Endodermal cell (in vitro differentiated cells): Measurements from ENCODE around the gene EPHA2. TPM values are rescaled to one million over a fixed set of nuclear protein-coding genes. Genes with fewer than 3 reads are reported as not detected.

ENCODE experiments used
- DNase-seq: peaks from one replicate; pipeline ENCODE4 v3.0.0-alpha.2; 2017
- H3K27ac ChIP-seq: 2 replicates; pipeline ENCODE4 v1.5.1; 2013; ENCODE audit warnings: mild to moderate bottlenecking, low read depth, low read length, moderate library complexity
- H3K27me3 ChIP-seq: 2 replicates; pipeline ENCODE4 v1.6.1; 2013; ENCODE audit warnings: mild to moderate bottlenecking, low read length, moderate library complexity; ENCODE audit not compliant: insufficient read depth, control insufficient read depth, poor library complexity, severe bottlenecking
- H3K36me3 ChIP-seq: 2 replicates; pipeline ENCODE4 v1.7.0; 2013; ENCODE audit warnings: mild to moderate bottlenecking, low read length, moderate library complexity; ENCODE audit not compliant: control insufficient read depth, insufficient read depth
- H3K4me1 ChIP-seq: one replicate; pipeline ENCODE4 v1.7.0; 2013; ENCODE audit warnings: low read length; ENCODE audit not compliant: control insufficient read depth, insufficient read depth
- H3K4me3 ChIP-seq: 2 replicates; pipeline ENCODE4 v1.5.1; 2013; ENCODE audit warnings: mild to moderate bottlenecking, low read length, moderate library complexity
- H3K9ac ChIP-seq: 2 replicates; pipeline ENCODE4 v1.6.1; 2013; ENCODE audit warnings: mild to moderate bottlenecking, low read length, moderate library complexity; ENCODE audit not compliant: poor library complexity, severe bottlenecking; ENCODE audit errors: extremely low read depth
- H3K9me3 ChIP-seq: 2 replicates; pipeline ENCODE4 v1.6.1; 2013; ENCODE audit warnings: mild to moderate bottlenecking, low read length, moderate library complexity; ENCODE audit not compliant: control insufficient read depth
- H3K27ac Mint-ChIP-seq: 2 replicates; pipeline ENCODE4 v1.8.0; 2020; ENCODE audit warnings: mixed read lengths
- H3K27me3 Mint-ChIP-seq: 2 replicates; pipeline ENCODE4 v1.8.0; 2021; ENCODE audit warnings: mild to moderate bottlenecking, mixed read lengths; ENCODE audit not compliant: insufficient read depth
- H3K36me3 Mint-ChIP-seq: 2 replicates; pipeline ENCODE4 v1.8.0; 2020; ENCODE audit warnings: low read depth, mixed read lengths
- H3K4me1 Mint-ChIP-seq: 2 replicates; pipeline ENCODE4 v1.8.0; 2020; ENCODE audit warnings: mixed read lengths
- H3K4me3 Mint-ChIP-seq: 2 replicates; pipeline ENCODE4 v1.8.0; 2020; ENCODE audit warnings: mild to moderate bottlenecking, moderate library complexity, mixed read lengths
- H3K9me3 Mint-ChIP-seq: 2 replicates; pipeline ENCODE4 v1.8.0; 2020; ENCODE audit warnings: mild to moderate bottlenecking, mixed read lengths
- WGBS, 2 experiments: methylation state at CpG; one replicate each; pipeline versions ENCODE4 v1.1.5 to v1.1.7; 2013; ENCODE audit warnings: missing lambda C conversion rate in 2 of 2, mixed read lengths in 1 of 2; ENCODE audit not compliant: insufficient coverage in 1 of 2, insufficient read length in 1 of 2; 5-methylcytosine and 5-hydroxymethylcytosine counted together
- total RNA-seq, 2 donors: library from RNA; stranded (reverse); fragmentation: NEBNext Ultra II Directional in 1 of 2; extraction: Animal tissue kit (Norgen Biotek cat#: 25700) in 1 of 2; gene quantifications; 2 replicates in 1 of 2; 3 replicates in 1 of 2; pipeline ENCODE4 v1.2.1, GENCODE V29; 2021
- TF ChIP-seq, protein P1 (sequence below): fragments of 200-600 bp; sonication (generic); conservative IDR thresholded peaks from 2 replicates; pipeline ENCODE4 v1.5.0; 2021; ENCODE audit warnings: antibody characterized with exemption, mild to moderate bottlenecking

EPHA2 gene
- total RNA-seq, 2 donors from 2014 or later = 56.5 to 64.3 TPM

DNA sequence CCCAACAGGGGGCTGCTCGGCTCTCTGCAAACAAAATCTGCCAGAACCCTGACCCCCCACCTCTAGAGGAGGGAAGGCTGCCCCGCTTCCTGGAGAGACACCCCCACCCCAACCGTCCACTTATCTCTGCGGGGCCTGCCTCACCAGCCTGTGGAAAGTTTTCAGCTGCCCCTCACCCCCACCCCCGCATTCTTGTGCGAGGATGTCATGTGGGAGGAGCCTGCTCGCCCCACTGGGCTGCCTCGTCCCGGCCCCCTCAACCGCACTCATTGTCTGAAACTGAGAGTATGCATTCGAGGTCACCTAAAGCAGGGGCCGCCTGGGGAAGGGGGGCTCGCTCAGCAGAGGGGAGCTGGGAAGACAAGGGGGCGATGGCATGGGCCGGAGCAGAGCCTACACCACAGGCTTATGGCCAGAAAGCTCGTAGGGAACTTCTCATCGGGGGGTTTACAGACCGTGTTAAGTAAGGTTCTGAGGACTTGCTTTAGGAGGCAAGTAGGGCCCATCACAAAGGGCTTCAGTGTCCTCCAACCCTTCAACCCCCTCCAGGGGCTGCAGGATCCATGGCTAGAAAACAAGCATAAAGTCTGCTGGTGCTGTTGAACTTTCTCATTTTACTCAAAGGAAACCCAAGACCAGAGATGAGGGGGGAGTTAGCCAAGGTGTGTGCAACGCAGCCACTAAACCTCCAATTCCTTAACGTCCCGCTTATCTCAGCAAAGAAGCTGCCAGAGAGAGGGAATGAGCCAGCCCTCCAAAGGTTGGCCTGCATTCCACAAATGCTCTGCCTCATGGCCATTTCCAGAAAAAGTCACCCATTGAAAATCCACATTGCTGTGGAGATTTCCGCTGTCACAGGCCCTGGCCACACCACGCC is 9.4 kb downstream of the EPHA2 start:
- peaks cover 95% of the 10 kb centered on the region for H3K36me3 ChIP-seq

DNA sequence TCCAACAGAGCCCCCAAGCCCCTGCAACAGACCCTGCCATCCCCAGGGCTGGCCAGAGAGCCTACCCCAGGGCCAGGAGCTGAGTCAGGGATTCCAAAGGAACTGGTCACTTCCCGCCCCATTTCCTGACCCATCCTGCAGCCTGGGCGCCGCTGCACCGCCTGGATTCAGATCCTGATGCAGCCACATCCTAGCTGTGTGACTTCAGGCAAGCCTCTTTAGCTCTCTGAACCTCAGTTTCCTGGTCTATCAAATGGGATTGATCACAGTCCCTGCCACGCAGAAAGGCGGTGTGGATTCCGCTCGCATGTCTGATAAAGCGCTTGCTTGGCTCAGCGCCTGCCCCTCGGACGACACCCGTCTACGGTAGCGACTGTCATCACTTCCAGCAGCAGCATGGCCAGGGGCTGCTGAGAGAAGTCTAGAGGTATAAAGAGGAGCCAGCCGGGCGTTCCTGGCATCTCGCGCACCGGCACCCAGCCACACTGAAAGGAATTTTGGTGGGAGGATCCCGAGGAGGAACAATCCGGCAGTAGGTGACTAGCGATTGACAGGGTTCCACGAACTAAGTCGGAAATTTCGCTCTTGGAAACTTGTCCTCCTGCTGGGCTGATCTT is 10.1 kb downstream of the EPHA2 start:
- no peaks in the 10 kb centered on the region for H3K27me3 ChIP-seq
- peak; percentile 84 for DNase-seq
- peak overlapping the region; percentile 72 for H3K9ac ChIP-seq
- peaks cover 58% of the 10 kb centered on the region for H3K4me1 Mint-ChIP-seq
- no peaks in the 10 kb centered on the region for H3K9me3 Mint-ChIP-seq
- peak overlapping the region; percentile 94 for H3K27ac ChIP-seq
- TF ChIP-seq, protein P1, sequence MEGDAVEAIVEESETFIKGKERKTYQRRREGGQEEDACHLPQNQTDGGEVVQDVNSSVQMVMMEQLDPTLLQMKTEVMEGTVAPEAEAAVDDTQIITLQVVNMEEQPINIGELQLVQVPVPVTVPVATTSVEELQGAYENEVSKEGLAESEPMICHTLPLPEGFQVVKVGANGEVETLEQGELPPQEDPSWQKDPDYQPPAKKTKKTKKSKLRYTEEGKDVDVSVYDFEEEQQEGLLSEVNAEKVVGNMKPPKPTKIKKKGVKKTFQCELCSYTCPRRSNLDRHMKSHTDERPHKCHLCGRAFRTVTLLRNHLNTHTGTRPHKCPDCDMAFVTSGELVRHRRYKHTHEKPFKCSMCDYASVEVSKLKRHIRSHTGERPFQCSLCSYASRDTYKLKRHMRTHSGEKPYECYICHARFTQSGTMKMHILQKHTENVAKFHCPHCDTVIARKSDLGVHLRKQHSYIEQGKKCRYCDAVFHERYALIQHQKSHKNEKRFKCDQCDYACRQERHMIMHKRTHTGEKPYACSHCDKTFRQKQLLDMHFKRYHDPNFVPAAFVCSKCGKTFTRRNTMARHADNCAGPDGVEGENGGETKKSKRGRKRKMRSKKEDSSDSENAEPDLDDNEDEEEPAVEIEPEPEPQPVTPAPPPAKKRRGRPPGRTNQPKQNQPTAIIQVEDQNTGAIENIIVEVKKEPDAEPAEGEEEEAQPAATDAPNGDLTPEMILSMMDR = no peak
- H3K27ac Mint-ChIP-seq = peak overlapping the region; percentile 99
- H3K36me3 Mint-ChIP-seq = peaks cover 67% of the 10 kb centered on the region
- WGBS, 2 experiments = 29 to 40% methylated on average over 23 to 26 of the region's 26 CpGs
- peaks cover 53% of the 10 kb centered on the region for H3K4me1 ChIP-seq
- H3K4me3 ChIP-seq = no peak overlapping the region
- no peaks in the 10 kb centered on the region for H3K27me3 Mint-ChIP-seq
- peak overlapping the region; percentile 39 for H3K4me3 Mint-ChIP-seq
- no peaks in the 10 kb centered on the region for H3K9me3 ChIP-seq
- peaks cover 96% of the 10 kb centered on the region for H3K36me3 ChIP-seq

More for the DNA sequence above, 9.4 kb downstream of the EPHA2 start:
- Histone ChIP-seq H3K9me3 (no peaks in the 10 kb centered on the region), H3K4me1 (peaks cover 52% of the 10 kb centered on the region), H3K4me3 (peak overlapping the region; percentile 59), H3K9ac (peak overlapping the region; percentile 72), H3K27ac (peak overlapping the region; percentile 94), H3K27me3 (no peaks in the 10 kb centered on the region)
- H3K4me1 Mint-ChIP-seq = peaks cover 58% of the 10 kb centered on the region
- no peaks in the 10 kb centered on the region for H3K27me3 Mint-ChIP-seq
- H3K4me3 Mint-ChIP-seq = peak overlapping the region; percentile 39
- H3K36me3 Mint-ChIP-seq = peaks cover 60% of the 10 kb centered on the region
- H3K27ac Mint-ChIP-seq = peak overlapping the region; percentile 99
- WGBS, 2 experiments = 25 to 27% methylated on average over 12 to 21 of the region's 23 CpGs
- TF ChIP-seq, protein P1 = no peak
- H3K9me3 Mint-ChIP-seq = no peaks in the 10 kb centered on the region
- DNase-seq = peak; percentile 97

DNA sequence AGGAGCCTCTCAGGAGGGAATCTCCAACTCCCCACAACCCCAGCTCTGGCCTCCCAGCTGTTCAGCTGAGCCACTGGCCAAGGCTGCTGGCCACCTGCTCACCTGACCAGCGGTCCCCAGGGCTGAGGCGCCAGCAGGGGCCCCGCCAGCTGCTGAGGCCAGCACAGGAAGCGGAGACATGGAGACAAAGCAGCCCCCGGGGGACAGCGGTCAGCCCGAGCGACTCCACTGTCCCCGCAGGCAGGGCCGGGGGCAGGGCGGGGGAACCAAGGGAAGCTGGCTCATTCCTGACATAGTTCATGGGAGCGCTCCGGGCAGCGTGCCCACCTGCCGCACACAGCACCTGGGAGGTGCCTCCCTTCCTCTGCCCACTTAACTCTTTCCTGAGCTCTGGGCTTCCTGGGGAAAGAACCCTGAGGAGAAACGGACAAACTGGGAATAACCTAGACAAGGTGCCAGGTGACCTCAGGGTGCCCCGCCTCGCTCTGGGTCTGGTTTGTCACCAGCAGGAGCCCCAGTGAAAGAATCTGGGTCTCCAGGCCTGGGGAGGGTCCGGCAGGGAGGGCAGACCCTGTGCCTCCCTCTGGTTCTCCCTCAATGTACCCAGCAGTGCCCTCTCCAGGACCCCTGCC is 10.7 kb downstream of the EPHA2 start:
- H3K27me3 ChIP-seq = no peaks in the 10 kb centered on the region
- H3K27ac ChIP-seq = peak overlapping the region; percentile 94
- H3K27me3 Mint-ChIP-seq = no peaks in the 10 kb centered on the region
- peak; percentile 73 for DNase-seq
- H3K4me1 ChIP-seq = peaks cover 53% of the 10 kb centered on the region
- peaks cover 96% of the 10 kb centered on the region for H3K36me3 ChIP-seq
- H3K4me3 ChIP-seq = no peak overlapping the region
- no peaks in the 10 kb centered on the region for H3K9me3 Mint-ChIP-seq
- peaks cover 58% of the 10 kb centered on the region for H3K4me1 Mint-ChIP-seq
- peaks cover 68% of the 10 kb centered on the region for H3K36me3 Mint-ChIP-seq
- WGBS, 2 experiments = 72 to 84% methylated on average over 8 to 19 of the region's 19 CpGs
- peak overlapping the region; percentile 72 for H3K9ac ChIP-seq
- TF ChIP-seq, protein P1 = no peak
- peak overlapping the region; percentile 39 for H3K4me3 Mint-ChIP-seq
- peak overlapping the region; percentile 99 for H3K27ac Mint-ChIP-seq
- no peaks in the 10 kb centered on the region for H3K9me3 ChIP-seq
